KG1 (cell line): Measurements from ENCODE around the gene PLA2G6.
"Not testable (repeated sequence)": the region's sequence is repeated elsewhere in the genome, so short reads cannot be mapped to it uniquely, and the experiment has no call there.

Source experiments
- DNase-seq: peaks from one replicate; lab custom pipeline; 2025; lab: John Stamatoyannopoulos, UW

PLA2G6 gene

GRCh38 chr22:38164551-38164918, 17.1 kb downstream of the PLA2G6 start:
- no peak for DNase-seq

- DNase-seq = no peak
These were observed 17.6 kb downstream of the PLA2G6 start for GRCh38 chr22:38163844-38164550.

- no peak for DNase-seq
These were observed 18.5 kb downstream of the PLA2G6 start for GRCh38 chr22:38162881-38163843.

GRCh38 chr22:38155703-38156102, 25.9 kb downstream of the PLA2G6 start:
- no peak for DNase-seq

- DNase-seq = not testable (repeated sequence)
These were observed 27.1 kb downstream of the PLA2G6 start for GRCh38 chr22:38154563-38154915.

GRCh38 chr22:38153821-38154562, 27.6 kb downstream of the PLA2G6 start:
- no peak for DNase-seq

- no peak for DNase-seq
These were observed 30.5 kb downstream of the PLA2G6 start for GRCh38 chr22:38151126-38151500.

- no peak for DNase-seq
These were observed 33.4 kb downstream of the PLA2G6 start for GRCh38 chr22:38148245-38148644.

GRCh38 chr22:38146166-38146565, 35.5 kb downstream of the PLA2G6 start:
- not testable (repeated sequence) for DNase-seq

- no peak for DNase-seq
These were observed 37.6 kb downstream of the PLA2G6 start for GRCh38 chr22:38144025-38144405.

GRCh38 chr22:38142606-38143005, 39.0 kb downstream of the PLA2G6 start:
- no peak for DNase-seq

GRCh38 chr22:38141217-38141973, 40.2 kb downstream of the PLA2G6 start:
- DNase-seq = no peak

- DNase-seq = no peak
These were observed 41.7 kb downstream of the PLA2G6 start for GRCh38 chr22:38139901-38140300.

- DNase-seq = no peak
These were observed 42.7 kb downstream of the PLA2G6 start for GRCh38 chr22:38138961-38139360.

- no peak for DNase-seq
These were observed 43.5 kb downstream of the PLA2G6 start for GRCh38 chr22:38137876-38138687.

GRCh38 chr22:38136607-38137006, 45.0 kb downstream of the PLA2G6 start:
- no peak for DNase-seq

GRCh38 chr22:38135133-38135706, 46.4 kb downstream of the PLA2G6 start:
- DNase-seq = no peak

GRCh38 chr22:38133331-38133730, 48.3 kb downstream of the PLA2G6 start:
- no peak for DNase-seq

GRCh38 chr22:38132794-38133193, 48.8 kb downstream of the PLA2G6 start:
- DNase-seq = no peak

- no peak for DNase-seq
These were observed 49.5 kb downstream of the PLA2G6 start for GRCh38 chr22:38132136-38132535.

- no peak for DNase-seq
These were observed 50.2 kb downstream of the PLA2G6 start for GRCh38 chr22:38131399-38131798.
